ENCODE data around the gene KCTD5. TPM values are rescaled to one million over a fixed set of nuclear protein-coding genes. Genes with fewer than 3 reads are reported as not detected.

KCTD5 gene
- total RNA-seq, 3 donors from 2014 or later: 8.6 to 19.6 (median 18.4) TPM

DNA sequence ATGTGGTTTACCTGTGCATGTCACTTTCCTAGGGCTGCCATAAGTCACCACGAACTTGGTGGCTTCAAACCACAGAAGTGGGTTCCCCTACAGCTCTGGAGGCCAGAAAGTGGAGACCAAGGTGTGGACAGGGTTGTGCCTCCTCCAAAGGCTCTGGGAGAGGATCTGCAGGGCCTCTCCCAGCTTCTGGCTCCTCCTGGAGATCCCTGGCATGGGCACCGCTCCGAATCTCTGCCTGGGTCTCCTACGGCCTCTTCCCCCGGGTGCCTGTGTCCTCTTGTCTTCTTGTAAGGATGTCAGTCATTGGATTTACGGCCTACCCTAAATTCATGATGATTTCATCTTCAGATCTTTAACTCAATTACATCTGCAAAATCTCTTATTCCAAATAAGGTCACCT lies 67.6 kb downstream of the KCTD5 start:
- H3K27me3 ChIP-seq: no peaks in the 10 kb centered on the region
- no peak overlapping the region for H3K4me3 ChIP-seq
- peaks cover 6 to 12% of the 10 kb centered on the region in 2 donors for H3K4me1 ChIP-seq
- H3K36me3 ChIP-seq: no peaks in the 10 kb centered on the region
- no peak overlapping the region for H3K27ac ChIP-seq
- DNase-seq (ENCODE audit: low spot score in 2 of 2): no peak
- intact Hi-C loops (cut with DNase I; ENCODE audit: low total_unique reads): loop anchor here (10.0 kb wide), 1 partner anchor 105 kb away; the partner anchor contains the start of gene PRSS22
- H3K9me3 ChIP-seq: no peaks in the 10 kb centered on the region
- TF ChIP-seq POLR2AphosphoS5 (IDR thresholded peaks at IDR 0.05) (no peak), POLR2A (IDR thresholded peaks at IDR 0.05) (no peak), CTCF (IDR thresholded peaks at IDR 0.05) (no peak)

DNA sequence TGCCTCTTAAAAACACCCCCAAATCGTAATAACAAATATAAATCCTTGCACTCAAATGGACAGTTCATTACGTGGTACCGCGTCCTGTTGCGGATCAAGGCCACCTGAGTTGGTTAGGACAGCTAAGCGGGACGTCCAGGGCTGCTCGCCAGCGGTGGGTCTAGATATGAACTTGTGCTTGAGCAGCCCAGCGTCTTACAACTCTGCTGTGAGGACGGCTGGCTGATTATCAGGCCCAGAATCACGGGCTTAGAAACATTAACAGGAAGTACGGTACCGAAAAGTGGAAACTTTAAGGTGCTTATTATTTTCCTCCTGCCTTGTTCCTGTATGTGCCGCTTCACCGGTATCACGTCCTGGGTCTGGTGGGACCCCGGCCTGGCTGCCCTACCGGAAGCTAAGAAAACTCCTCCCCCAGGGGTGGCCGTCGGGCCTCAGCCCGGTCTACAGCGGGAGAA lies 69.3 kb downstream of the KCTD5 start:
- Histone ChIP-seq H3K4me1 (peaks cover 6 to 22% of the 10 kb centered on the region in 2 donors), H3K4me3 (peak overlapping the region; percentile 82 to 94 (median 83)), H3K36me3 (no peaks in the 10 kb centered on the region), H3K27me3 (no peaks in the 10 kb centered on the region), H3K27ac (peak overlapping the region; percentile 99 to 100), H3K9me3 (no peaks in the 10 kb centered on the region)
- no peak for DNase-seq (ENCODE audit: low spot score in 2 of 2)
- intact Hi-C loops (cut with DNase I; ENCODE audit: low total_unique reads): loop anchor here (10.0 kb wide), 1 partner anchor 103 kb away; the partner anchor contains the start of gene PRSS22
- TF ChIP-seq POLR2A (IDR thresholded peaks at IDR 0.05) (no peak), POLR2AphosphoS5 (IDR thresholded peaks at IDR 0.05) (no peak), CTCF (IDR thresholded peaks at IDR 0.05) (no peak)

- no peaks in the 10 kb centered on the region for H3K27me3 ChIP-seq
- peak within 1 kb of the TSS; percentile 82 to 94 (median 83) for H3K4me3 ChIP-seq
- DNase-seq (ENCODE audit: low spot score in 2 of 2): peak; percentile 93 to 95
- H3K9me3 ChIP-seq: no peaks in the 10 kb centered on the region
- peak within 1 kb of the TSS; percentile 99 to 100 for H3K27ac ChIP-seq
- no peaks in the 10 kb centered on the region for H3K36me3 ChIP-seq
- peaks cover 6 to 22% of the 10 kb centered on the region in 2 donors for H3K4me1 ChIP-seq
- intact Hi-C loops (cut with DNase I; ENCODE audit: low total_unique reads): loop anchor here (10.0 kb wide), 1 partner anchor 103 kb away; the partner anchor contains the start of gene PRSS22
- TF ChIP-seq CTCF (IDR thresholded peaks at IDR 0.05) (peak; percentile 11 to 20 (median 18)), POLR2A (IDR thresholded peaks at IDR 0.05) (peak; percentile 90), POLR2AphosphoS5 (IDR thresholded peaks at IDR 0.05) (peak; percentile 94 to 98 (median 97))
Observed at GRCh38 chr16:2752035-2752849, 69.9 kb downstream of the KCTD5 start, which contains the start of gene SRRM2. SRRM2 (plus strand) TSS chr16:2752638; CDS start chr16:2756365, 3,727 bp downstream.

GRCh38 chr16:2752850-2753732 lies 70.8 kb downstream of the KCTD5 start:
- Histone ChIP-seq H3K36me3 (peaks cover 1% of the 10 kb centered on the region), H3K4me3 (peak overlapping the region; percentile 82 to 94 (median 83)), H3K9me3 (no peaks in the 10 kb centered on the region), H3K27ac (peak overlapping the region; percentile 99 to 100), H3K4me1 (peaks cover 6 to 22% of the 10 kb centered on the region in 2 donors), H3K27me3 (no peaks in the 10 kb centered on the region)
- TF ChIP-seq POLR2A (IDR thresholded peaks at IDR 0.05) (no peak), POLR2AphosphoS5 (IDR thresholded peaks at IDR 0.05) (no peak), CTCF (IDR thresholded peaks at IDR 0.05) (no peak)
- peak; percentile 71 to 84 for DNase-seq (ENCODE audit: low spot score in 2 of 2)
- intact Hi-C loops (cut with DNase I; ENCODE audit: low total_unique reads): loop anchor here (10.0 kb wide), 1 partner anchor 102 kb away; the partner anchor contains the start of gene PRSS22
